Cardiac muscle cell (in vitro differentiated cells and primary cell): ENCODE data around the gene CHI3L2. TPM values are rescaled to one million over a fixed set of nuclear protein-coding genes. Genes with fewer than 3 reads are reported as not detected.

Experiments used
- DNase-seq, 2 donors: peaks; one replicate each; pipeline versions ENCODE4 v3.0.0 to v3.0.0-alpha.2; 2010 to 2017; ENCODE audit warnings: low read depth in 1 of 2, low spot score in 1 of 2
- H3K27ac ChIP-seq: fragments of 200-600 bp; sonication (generic); 2 replicates; pipeline ENCODE4 v1.5.1; 2016
- H3K27me3 ChIP-seq: fragments of 200-600 bp; sonication (generic); 2 replicates; pipeline ENCODE4 v1.6.0; 2016; ENCODE audit warnings: control low read depth
- H3K36me3 ChIP-seq: fragments of 200-600 bp; sonication (generic); 2 replicates; pipeline ENCODE4 v1.5.1; 2016; ENCODE audit warnings: control low read depth
- H3K4me1 ChIP-seq: fragments of 200-600 bp; sonication (generic); 2 replicates; pipeline ENCODE4 v1.8.1; 2017; ENCODE audit warnings: low read depth, mild to moderate bottlenecking, mixed run types
- H3K4me3 ChIP-seq: fragments of 200-600 bp; sonication (generic); 2 replicates; pipeline ENCODE4 v1.5.1; 2016; ENCODE audit warnings: mild to moderate bottlenecking
- H3K9me3 ChIP-seq: fragments of 200-600 bp; sonication (generic); 2 replicates; pipeline ENCODE4 v1.5.1; 2017; ENCODE audit warnings: low read depth, mild to moderate bottlenecking, control low read depth
- CTCF ChIP-seq: IDR thresholded peaks from 2 replicates; pipeline ENCODE4 v1.5.1; 2012; ENCODE audit warnings: low read depth, mild to moderate bottlenecking, low read length
- polyA plus RNA-seq: library from polyadenylated mRNA; unstranded; fragments of >200 nt; fragmentation: Nextera tagmentation; extraction: Ambion mirVana; gene quantifications from 2 replicates; pipeline ENCODE4 v1.2.1, GENCODE V29; 2016
- total RNA-seq: library from RNA; depleted of rRNA; stranded (reverse); fragments of >200 nt; gene quantifications from 2 replicates; pipeline ENCODE4 v1.2.3, GENCODE V29; 2016

Gene CHI3L2
- total and polyA plus RNA-seq, 2 experiments from 2014 or later = 0.50 TPM; not detected in 1

- no peak for TF ChIP-seq CTCF
- DNase-seq = no peak
- Histone ChIP-seq H3K27me3 (no peaks in the 10 kb centered on the region), H3K4me1 (no peaks in the 10 kb centered on the region), H3K36me3 (no peaks in the 10 kb centered on the region), H3K9me3 (no peaks in the 10 kb centered on the region), H3K27ac (no peak overlapping the region), H3K4me3 (no peak overlapping the region)
These were observed 56.3 kb downstream of the CHI3L2 start for GRCh38 chr1:111283838-111284237.

- no peak for DNase-seq
- TF ChIP-seq CTCF = no peak
- no peaks in the 10 kb centered on the region for H3K36me3 ChIP-seq
- H3K9me3 ChIP-seq = no peaks in the 10 kb centered on the region
- no peaks in the 10 kb centered on the region for H3K4me1 ChIP-seq
- no peaks in the 10 kb centered on the region for H3K27me3 ChIP-seq
- H3K4me3 ChIP-seq = no peak overlapping the region
- no peak overlapping the region for H3K27ac ChIP-seq
These were observed 58.4 kb downstream of the CHI3L2 start for GRCh38 chr1:111285879-111286278.

GRCh38 chr1:111286912-111287311, 59.4 kb downstream of the CHI3L2 start:
- TF ChIP-seq CTCF = no peak
- H3K4me3 ChIP-seq = no peak overlapping the region
- H3K9me3 ChIP-seq = no peaks in the 10 kb centered on the region
- no peaks in the 10 kb centered on the region for H3K27me3 ChIP-seq
- no peak for DNase-seq
- no peaks in the 10 kb centered on the region for H3K36me3 ChIP-seq
- H3K27ac ChIP-seq = no peak overlapping the region
- no peaks in the 10 kb centered on the region for H3K4me1 ChIP-seq

GRCh38 chr1:111289371-111289770, 61.9 kb downstream of the CHI3L2 start:
- Histone ChIP-seq H3K4me3 (no peak overlapping the region), H3K4me1 (no peaks in the 10 kb centered on the region), H3K27me3 (no peaks in the 10 kb centered on the region), H3K27ac (no peak overlapping the region), H3K9me3 (no peaks in the 10 kb centered on the region), H3K36me3 (no peaks in the 10 kb centered on the region)
- no peak for DNase-seq
- no peak for TF ChIP-seq CTCF

GRCh38 chr1:111290104-111290503, 62.6 kb downstream of the CHI3L2 start:
- no peaks in the 10 kb centered on the region for H3K9me3 ChIP-seq
- H3K36me3 ChIP-seq = no peaks in the 10 kb centered on the region
- H3K4me3 ChIP-seq = no peak overlapping the region
- H3K27ac ChIP-seq = no peak overlapping the region
- no peak for TF ChIP-seq CTCF
- no peak for DNase-seq
- H3K4me1 ChIP-seq = no peaks in the 10 kb centered on the region
- no peaks in the 10 kb centered on the region for H3K27me3 ChIP-seq

- H3K36me3 ChIP-seq = no peaks in the 10 kb centered on the region
These were observed 63.1 kb downstream of the CHI3L2 start, which contains the start of gene CHIA for GRCh38 chr1:111290630-111291029. TSS of gene CHIA (plus strand) at chr1:111290851. CDS start at chr1:111310468, 19,617 bp downstream.

More at GRCh38 chr1:111290630-111291029, 63.1 kb downstream of the CHI3L2 start, which contains the start of gene CHIA:
- H3K27ac ChIP-seq = no peak within 1 kb of the TSS
- H3K9me3 ChIP-seq = no peaks in the 10 kb centered on the region
- H3K4me1 ChIP-seq = no peaks in the 10 kb centered on the region
- peak; percentile 4 to 27 for DNase-seq
- no peak within 1 kb of the TSS for H3K4me3 ChIP-seq
- no peaks in the 10 kb centered on the region for H3K27me3 ChIP-seq
- no peak for TF ChIP-seq CTCF
